Tibial nerve (tissue), 4 donors: ENCODE measurements around the gene RIN2. TPM values are rescaled to one million over a fixed set of nuclear protein-coding genes. Genes with fewer than 3 reads are reported as not detected.

Source experiments
- DNase-seq, 2 donors: peaks; one replicate each; pipeline ENCODE4 v3.0.0-alpha.2; 2019; ENCODE audit warnings: low spot score in 2 of 2
- H3K27ac ChIP-seq, 4 donors: fragments of 200-600 bp; sonication (generic) in 3 of 4; one replicate each; pipeline ENCODE4 v1.5.1; 2017 to 2019; ENCODE audit warnings: mild to moderate bottlenecking in 1 of 4
- H3K27me3 ChIP-seq, 2 donors: fragments of 200-600 bp; sonication (generic) in 1 of 2; one replicate each; pipeline versions ENCODE4 v1.5.1 to v1.6.0; 2017 to 2019
- H3K36me3 ChIP-seq, 3 donors: fragments of 200-600 bp; sonication (generic); one replicate each; pipeline ENCODE4 v1.5.1; 2018 to 2019
- H3K4me1 ChIP-seq, 4 donors: fragments of 200-600 bp; sonication (generic) in 3 of 4; one replicate each; pipeline ENCODE4 v1.5.1; 2017 to 2019
- H3K4me3 ChIP-seq, 4 donors: fragments of 200-600 bp; sonication (generic) in 3 of 4; one replicate each; pipeline ENCODE4 v1.5.1; 2017 to 2019; ENCODE audit warnings: mild to moderate bottlenecking in 1 of 4, moderate library complexity in 1 of 4
- H3K9me3 ChIP-seq, 4 donors: fragments of 200-600 bp; sonication (generic) in 3 of 4; one replicate each; pipeline ENCODE4 v1.5.1; 2017 to 2019
- CTCF ChIP-seq, 5 experiments: fragments of 200-600 bp in 3 of 5; fragments of 450-650 bp in 2 of 5; sonication (generic) in 3 of 5; IDR thresholded peaks; one replicate each; pipeline ENCODE4 v1.5.1; 2016 to 2019; ENCODE audit warnings: antibody characterized with exemption in 5 of 5, mild to moderate bottlenecking in 3 of 5, moderate library complexity in 2 of 5
- EP300 ChIP-seq, 2 donors: sonication (generic); formaldehyde crosslinking; IDR thresholded peaks; one replicate each; pipeline ENCODE4 v1.6.1; 2017; ENCODE audit warnings: antibody characterized with exemption in 2 of 2, mild to moderate bottlenecking in 1 of 2
- total RNA-seq, 4 donors: library from RNA; depleted of rRNA; stranded (reverse); fragments of >200 nt; gene quantifications; one replicate each; pipeline ENCODE4 v1.1.0, GENCODE V29; 2016

Gene RIN2
- total RNA-seq, 4 donors from 2014 or later: 65.1 to 91.5 (median 69.9) TPM

GRCh38 chr20:19807191-19807945 is 49.3 kb downstream of the RIN2 start:
- Histone ChIP-seq H3K27ac (peak overlapping the region in 1 of 4 donors; percentile 37), H3K4me3 (no peak overlapping the region), H3K4me1 (peaks cover 0 to 18% (median 4%) of the 10 kb centered on the region in 4 donors), H3K9me3 (peaks cover 0 to 2% (median 0%) of the 10 kb centered on the region in 4 donors), H3K27me3 (no peaks in the 10 kb centered on the region), H3K36me3 (peaks cover 0 to 52% (median 0%) of the 10 kb centered on the region in 3 donors)
- TF ChIP-seq EP300 (IDR thresholded peaks at IDR 0.05) (peak in 1 of 2 donors; percentile 29), CTCF (IDR thresholded peaks at IDR 0.05) (no peak)
- DNase-seq: no peak
